ENCODE data around the gene SEC14L1.

DNA sequence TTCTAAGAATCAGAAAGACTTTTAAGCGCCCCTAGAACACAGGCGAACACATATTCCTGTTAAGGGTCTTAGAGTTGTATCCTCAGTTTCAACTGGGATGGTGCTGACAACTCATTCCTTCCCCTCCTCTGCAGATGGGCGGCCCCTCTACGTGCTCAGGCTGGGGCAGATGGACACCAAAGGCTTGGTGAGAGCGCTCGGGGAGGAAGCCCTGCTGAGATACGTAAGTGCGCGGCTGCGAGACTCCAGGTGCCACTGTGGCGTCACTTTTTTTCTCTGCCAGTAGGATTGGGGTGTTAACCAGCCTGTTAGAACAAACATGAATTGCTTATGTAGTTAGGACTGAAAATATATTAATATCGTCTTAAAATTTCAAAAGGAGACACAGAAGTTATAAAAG is 62.7 kb downstream of the SEC14L1 start:
- no peak for TF ChIP-seq YY1 (IDR thresholded peaks at IDR 0.05; ENCODE audit: low read depth)
- TF ChIP-seq RAD21 (IDR thresholded peaks at IDR 0.05; ENCODE audit: low read depth): no peak
- TF ChIP-seq TAF1 (IDR thresholded peaks at IDR 0.05; ENCODE audit: low read depth): no peak
- no peak for TF ChIP-seq CEBPB (IDR thresholded peaks at IDR 0.05)
- no peak for TF ChIP-seq EGR1 (IDR thresholded peaks at IDR 0.05)
- TF ChIP-seq CREB1 (IDR thresholded peaks at IDR 0.05; ENCODE audit: low read depth): no peak
- no peak for TF ChIP-seq EP300 (IDR thresholded peaks at IDR 0.05; ENCODE audit: borderline replicate concordance)
- TF ChIP-seq REST (IDR thresholded peaks at IDR 0.05; ENCODE audit: low read depth): no peak
- TF ChIP-seq, protein P1, sequence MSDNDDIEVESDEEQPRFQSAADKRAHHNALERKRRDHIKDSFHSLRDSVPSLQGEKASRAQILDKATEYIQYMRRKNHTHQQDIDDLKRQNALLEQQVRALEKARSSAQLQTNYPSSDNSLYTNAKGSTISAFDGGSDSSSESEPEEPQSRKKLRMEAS (IDR thresholded peaks at IDR 0.05): no peak
- no peak for TF ChIP-seq FOXM1 (IDR thresholded peaks at IDR 0.05; ENCODE audit: borderline replicate concordance, low read depth)
- no peak for TF ChIP-seq TCF12 (IDR thresholded peaks at IDR 0.05; ENCODE audit: low read depth)
- no peak for TF ChIP-seq NFIC (IDR thresholded peaks at IDR 0.05)

Data from Ishikawa (cell line).